Ishikawa (cell line): ENCODE results near the gene HSD11B1.

ENCODE experiments used
- CREB1 ChIP-seq: IDR thresholded peaks from 2 replicates; pipeline ENCODE4 v1.6.1; 2012; ENCODE audit warnings: low read depth
- EGR1 ChIP-seq: IDR thresholded peaks from 2 replicates; pipeline ENCODE4 v1.6.1; 2012
- EP300 ChIP-seq: IDR thresholded peaks from 2 replicates; pipeline ENCODE4 v1.6.1; 2012; ENCODE audit warnings: borderline replicate concordance
- NFIC ChIP-seq: IDR thresholded peaks from 2 replicates; pipeline ENCODE4 v1.6.1; 2012
- REST ChIP-seq: IDR thresholded peaks from 2 replicates; pipeline ENCODE4 v1.6.1; 2012; ENCODE audit warnings: low read depth, mild to moderate bottlenecking
- TAF1 ChIP-seq: IDR thresholded peaks from 2 replicates; pipeline ENCODE4 v1.6.1; 2012; ENCODE audit warnings: low read depth, mild to moderate bottlenecking
- TCF12 ChIP-seq: IDR thresholded peaks from 2 replicates; pipeline ENCODE4 v1.6.1; 2012; ENCODE audit warnings: low read depth
- TEAD4 ChIP-seq: IDR thresholded peaks from 2 replicates; pipeline ENCODE4 v1.6.1; 2012
- YY1 ChIP-seq: IDR thresholded peaks from 2 replicates; pipeline ENCODE4 v1.6.1; 2012; ENCODE audit warnings: low read depth
- TF ChIP-seq, protein P1 (sequence below): IDR thresholded peaks from 2 replicates; pipeline ENCODE4 v1.6.1; 2012

- TF ChIP-seq, protein P1, sequence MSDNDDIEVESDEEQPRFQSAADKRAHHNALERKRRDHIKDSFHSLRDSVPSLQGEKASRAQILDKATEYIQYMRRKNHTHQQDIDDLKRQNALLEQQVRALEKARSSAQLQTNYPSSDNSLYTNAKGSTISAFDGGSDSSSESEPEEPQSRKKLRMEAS: no peak
- TF ChIP-seq TCF12: no peak
- no peak for TF ChIP-seq REST
- TF ChIP-seq CREB1: no peak
- no peak for TF ChIP-seq TAF1
- TF ChIP-seq EP300: no peak
- no peak for TF ChIP-seq EGR1
- TF ChIP-seq TEAD4: no peak
- TF ChIP-seq NFIC: no peak
- no peak for TF ChIP-seq YY1
Measured at GRCh38 chr1:209738270-209738669, 33.6 kb downstream of the HSD11B1 start.
